Epithelial cell of esophagus (primary cell): ENCODE measurements around the gene COPS8.

Source experiments
- DNase-seq: peaks from one replicate; pipeline ENCODE4 v3.0.0; 2010; ENCODE audit warnings: low read depth
- H3K4me3 ChIP-seq: 2 replicates; pipeline ENCODE4 v1.5.1; 2011; ENCODE audit warnings: mild to moderate bottlenecking, low read length, control low read depth
- CTCF ChIP-seq: IDR thresholded peaks from 2 replicates; pipeline ENCODE4 v1.5.1; 2011; ENCODE audit warnings: low read depth, mild to moderate bottlenecking, low read length, control low read depth, inconsistent platforms; ENCODE audit not compliant: insufficient read depth; ENCODE audit errors: missing control alignments

Gene COPS8

GRCh38 chr2:237115870-237116269 is 30.2 kb downstream of the COPS8 start:
- TF ChIP-seq CTCF: no peak
- no peak overlapping the region for H3K4me3 ChIP-seq
- no peak for DNase-seq

GRCh38 chr2:237116431-237116830 is 30.7 kb downstream of the COPS8 start:
- TF ChIP-seq CTCF: no peak
- DNase-seq: no peak
- H3K4me3 ChIP-seq: no peak overlapping the region

- no peak for TF ChIP-seq CTCF
- no peak overlapping the region for H3K4me3 ChIP-seq
- peak; percentile 72 for DNase-seq
These were observed 32.3 kb downstream of the COPS8 start for GRCh38 chr2:237118025-237118424.

- H3K4me3 ChIP-seq: no peak overlapping the region
- no peak for DNase-seq
- TF ChIP-seq CTCF: no peak
These were observed 33.0 kb downstream of the COPS8 start for GRCh38 chr2:237118561-237119155.

GRCh38 chr2:237120916-237121315 is 35.2 kb downstream of the COPS8 start:
- no peak for TF ChIP-seq CTCF
- DNase-seq: no peak

GRCh38 chr2:237121321-237121720 is 35.6 kb downstream of the COPS8 start:
- TF ChIP-seq CTCF: no peak
- DNase-seq: no peak
- H3K4me3 ChIP-seq: no peak overlapping the region

More at GRCh38 chr2:237120916-237121315, 35.2 kb downstream of the COPS8 start:
- no peak overlapping the region for H3K4me3 ChIP-seq

GRCh38 chr2:237122214-237122666 is 36.6 kb downstream of the COPS8 start:
- no peak overlapping the region for H3K4me3 ChIP-seq
- peak; percentile 69 for TF ChIP-seq CTCF
- DNase-seq: peak; percentile 69
